Transverse colon (tissue), 3 donors: ENCODE measurements around the gene ARRB1.

Experiments
- EP300 ChIP-seq: sonication (generic); formaldehyde crosslinking; IDR thresholded peaks from one replicate; pipeline ENCODE4 v1.6.1; 2017; ENCODE audit warnings: antibody characterized with exemption, low read depth
- TF ChIP-seq, protein P1 (sequence below), 5 experiments: fragments of 200-600 bp in 3 of 5; fragments of 450-650 bp in 2 of 5; sonication (generic) in 3 of 5; IDR thresholded peaks; 1 replicate in 2 of 5; 2 replicates in 3 of 5; pipeline ENCODE4 v1.5.1; 2016 to 2017; ENCODE audit warnings: antibody characterized with exemption in 5 of 5, inconsistent platforms in 3 of 5, mild to moderate bottlenecking in 2 of 5, moderate library complexity in 1 of 5

DNA sequence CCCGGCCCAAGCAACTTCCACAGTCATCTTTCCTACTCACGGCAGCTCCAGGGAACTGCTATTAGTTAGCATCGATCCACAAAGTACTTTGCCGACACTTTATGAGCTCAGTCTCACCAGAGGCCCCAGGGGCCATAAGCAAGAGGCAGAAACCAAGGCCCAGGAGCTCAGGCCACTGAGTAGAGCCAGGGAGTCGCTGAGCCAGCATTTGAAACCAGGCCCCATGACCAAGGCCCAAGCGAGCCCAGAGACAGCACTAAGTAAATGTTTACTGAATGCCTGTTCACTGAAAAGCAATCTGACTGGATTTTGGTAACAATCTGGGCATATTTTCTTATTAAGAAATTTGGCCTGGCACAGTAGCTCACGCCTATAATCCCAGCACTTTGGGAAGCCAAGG lies 43.3 kb downstream of the ARRB1 start:
- no peak for TF ChIP-seq EP300
- TF ChIP-seq, protein P1, sequence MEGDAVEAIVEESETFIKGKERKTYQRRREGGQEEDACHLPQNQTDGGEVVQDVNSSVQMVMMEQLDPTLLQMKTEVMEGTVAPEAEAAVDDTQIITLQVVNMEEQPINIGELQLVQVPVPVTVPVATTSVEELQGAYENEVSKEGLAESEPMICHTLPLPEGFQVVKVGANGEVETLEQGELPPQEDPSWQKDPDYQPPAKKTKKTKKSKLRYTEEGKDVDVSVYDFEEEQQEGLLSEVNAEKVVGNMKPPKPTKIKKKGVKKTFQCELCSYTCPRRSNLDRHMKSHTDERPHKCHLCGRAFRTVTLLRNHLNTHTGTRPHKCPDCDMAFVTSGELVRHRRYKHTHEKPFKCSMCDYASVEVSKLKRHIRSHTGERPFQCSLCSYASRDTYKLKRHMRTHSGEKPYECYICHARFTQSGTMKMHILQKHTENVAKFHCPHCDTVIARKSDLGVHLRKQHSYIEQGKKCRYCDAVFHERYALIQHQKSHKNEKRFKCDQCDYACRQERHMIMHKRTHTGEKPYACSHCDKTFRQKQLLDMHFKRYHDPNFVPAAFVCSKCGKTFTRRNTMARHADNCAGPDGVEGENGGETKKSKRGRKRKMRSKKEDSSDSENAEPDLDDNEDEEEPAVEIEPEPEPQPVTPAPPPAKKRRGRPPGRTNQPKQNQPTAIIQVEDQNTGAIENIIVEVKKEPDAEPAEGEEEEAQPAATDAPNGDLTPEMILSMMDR (IDR thresholded peaks at IDR 0.05) = no peak
